Activated CD4-positive, alpha-beta T cell treated with anti-CD3 and anti-CD28 coated beads, Interleukin-2, Interleukin-4, amounts not matched to agents 100 ng/mL and 50 ng/mL, durations not matched to agents 16 hours and 8 hours (primary cell): ENCODE measurements around the gene C1orf105.
"Not testable (repeated sequence)": the region's sequence is repeated elsewhere in the genome, so short reads cannot be mapped to it uniquely, and the experiment has no call there.

Source experiments
- DNase-seq: peaks from one replicate; pipeline ENCODE4 v3.0.0-alpha.2; 2020; ENCODE audit warnings: low spot score

The C1orf105 gene

GRCh38 chr1:172487550-172487949, 67.1 kb downstream of the C1orf105 start:
- no peak for DNase-seq

- no peak for DNase-seq
Observed at GRCh38 chr1:172488393-172488792, 67.9 kb downstream of the C1orf105 start.

- no peak for DNase-seq
Observed at GRCh38 chr1:172489847-172490246, 69.4 kb downstream of the C1orf105 start.

- DNase-seq: no peak
Observed at GRCh38 chr1:172492421-172492820, 71.9 kb downstream of the C1orf105 start.

- DNase-seq: no peak
Observed at GRCh38 chr1:172494166-172494565, 73.7 kb downstream of the C1orf105 start.

- not testable (repeated sequence) for DNase-seq
Observed at GRCh38 chr1:172496127-172496526, 75.6 kb downstream of the C1orf105 start.

- no peak for DNase-seq
Observed at GRCh38 chr1:172496678-172497077, 76.2 kb downstream of the C1orf105 start.

GRCh38 chr1:172497230-172497629, 76.7 kb downstream of the C1orf105 start:
- no peak for DNase-seq

GRCh38 chr1:172498857-172499256, 78.4 kb downstream of the C1orf105 start:
- no peak for DNase-seq

- no peak for DNase-seq
Observed at GRCh38 chr1:172499636-172500141, 79.2 kb downstream of the C1orf105 start.

- DNase-seq: no peak
Observed at GRCh38 chr1:172500207-172500606, 79.7 kb downstream of the C1orf105 start.

GRCh38 chr1:172507741-172508140, 87.3 kb downstream of the C1orf105 start:
- no peak for DNase-seq

- DNase-seq: no peak
Observed at GRCh38 chr1:172510479-172510878, 90.0 kb downstream of the C1orf105 start.

GRCh38 chr1:172512591-172512990, 92.1 kb downstream of the C1orf105 start:
- no peak for DNase-seq

- DNase-seq: no peak
Observed at GRCh38 chr1:172513479-172513878, 93.0 kb downstream of the C1orf105 start.

GRCh38 chr1:172514108-172514507, 93.6 kb downstream of the C1orf105 start:
- no peak for DNase-seq

GRCh38 chr1:172515436-172515835, 95.0 kb downstream of the C1orf105 start:
- no peak for DNase-seq

GRCh38 chr1:172515927-172516326, 95.4 kb downstream of the C1orf105 start:
- no peak for DNase-seq

- no peak for DNase-seq
Observed at GRCh38 chr1:172517081-172517480, 96.6 kb downstream of the C1orf105 start.

- DNase-seq: no peak
Observed at GRCh38 chr1:172517545-172517944, 97.1 kb downstream of the C1orf105 start.
